ENCODE measurements around the gene RAB7A. TPM values are rescaled to one million over a fixed set of nuclear protein-coding genes. Genes with fewer than 3 reads are reported as not detected.

RAB7A gene
- total RNA-seq, 3 donors from 2014 or later, result 358 to 449 (median 407) TPM

- peaks cover 63% of the 10 kb centered on the region for H3K36me3 Mint-ChIP-seq (ENCODE audit: insufficient read depth)
- peaks cover 89% of the 10 kb centered on the region for H3K4me1 Mint-ChIP-seq (ENCODE audit: low read depth)
- peak overlapping the region; percentile 57 for H3K4me3 Mint-ChIP-seq
- ATAC-seq (no peak), DNase-seq (peak; percentile 25)
- no peaks in the 10 kb centered on the region for H3K27me3 Mint-ChIP-seq (ENCODE audit: low read depth)
- H3K9me3 Mint-ChIP-seq, result no peaks in the 10 kb centered on the region
Observed at GRCh38 chr3:128801779-128802380, 75.9 kb downstream of the RAB7A start.

- Mint-ChIP-seq H3K36me3 (ENCODE audit: insufficient read depth) (peaks cover 60% of the 10 kb centered on the region), H3K4me1 (ENCODE audit: low read depth) (peaks cover 82% of the 10 kb centered on the region), H3K27me3 (ENCODE audit: low read depth) (no peaks in the 10 kb centered on the region), H3K9me3 (no peaks in the 10 kb centered on the region), H3K4me3 (peak overlapping the region; percentile 75)
- DNase-seq, result no peak
- ATAC-seq, result no peak
Observed at GRCh38 chr3:128803307-128803706, 77.3 kb downstream of the RAB7A start.

GRCh38 chr3:128804017-128804810 is 78.2 kb downstream of the RAB7A start:
- H3K9me3 Mint-ChIP-seq, result no peaks in the 10 kb centered on the region
- H3K4me3 Mint-ChIP-seq, result peak overlapping the region; percentile 75
- peaks cover 59% of the 10 kb centered on the region for H3K36me3 Mint-ChIP-seq (ENCODE audit: insufficient read depth)
- DNase-seq (peak; percentile 50), ATAC-seq (peak; percentile 85 to 91)
- H3K27me3 Mint-ChIP-seq (ENCODE audit: low read depth), result no peaks in the 10 kb centered on the region
- H3K4me1 Mint-ChIP-seq (ENCODE audit: low read depth), result peaks cover 79% of the 10 kb centered on the region

GRCh38 chr3:128804811-128805155 is 78.8 kb downstream of the RAB7A start:
- H3K4me1 Mint-ChIP-seq (ENCODE audit: low read depth), result peaks cover 73% of the 10 kb centered on the region
- H3K27me3 Mint-ChIP-seq (ENCODE audit: low read depth), result no peaks in the 10 kb centered on the region
- H3K36me3 Mint-ChIP-seq (ENCODE audit: insufficient read depth), result peaks cover 58% of the 10 kb centered on the region
- no peaks in the 10 kb centered on the region for H3K9me3 Mint-ChIP-seq
- ATAC-seq, result no peak
- H3K4me3 Mint-ChIP-seq, result peak overlapping the region; percentile 75
- no peak for DNase-seq

- no peak for DNase-seq
- no peak for ATAC-seq
- H3K9me3 Mint-ChIP-seq, result no peaks in the 10 kb centered on the region
- peak overlapping the region; percentile 46 for H3K4me3 Mint-ChIP-seq
- H3K36me3 Mint-ChIP-seq (ENCODE audit: insufficient read depth), result peaks cover 56% of the 10 kb centered on the region
- H3K27me3 Mint-ChIP-seq (ENCODE audit: low read depth), result no peaks in the 10 kb centered on the region
- peaks cover 63% of the 10 kb centered on the region for H3K4me1 Mint-ChIP-seq (ENCODE audit: low read depth)
Observed at GRCh38 chr3:128805772-128806171, 79.8 kb downstream of the RAB7A start.

GRCh38 chr3:128806588-128806987 is 80.6 kb downstream of the RAB7A start:
- Mint-ChIP-seq H3K27me3 (ENCODE audit: low read depth) (no peaks in the 10 kb centered on the region), H3K4me1 (ENCODE audit: low read depth) (peaks cover 55% of the 10 kb centered on the region), H3K9me3 (no peaks in the 10 kb centered on the region), H3K4me3 (peak overlapping the region; percentile 46), H3K36me3 (ENCODE audit: insufficient read depth) (peaks cover 56% of the 10 kb centered on the region)
- no peak for ATAC-seq
- no peak for DNase-seq

GRCh38 chr3:128807186-128807830 is 81.3 kb downstream of the RAB7A start:
- Mint-ChIP-seq H3K27me3 (ENCODE audit: low read depth) (no peaks in the 10 kb centered on the region), H3K4me3 (no peak overlapping the region), H3K36me3 (ENCODE audit: insufficient read depth) (peaks cover 50% of the 10 kb centered on the region), H3K4me1 (ENCODE audit: low read depth) (peaks cover 48% of the 10 kb centered on the region), H3K9me3 (no peaks in the 10 kb centered on the region)
- DNase-seq (no peak), ATAC-seq (no peak)

GRCh38 chr3:128808672-128809071 is 82.7 kb downstream of the RAB7A start:
- H3K9me3 Mint-ChIP-seq, result no peaks in the 10 kb centered on the region
- H3K4me1 Mint-ChIP-seq (ENCODE audit: low read depth), result peaks cover 40% of the 10 kb centered on the region
- no peak overlapping the region for H3K4me3 Mint-ChIP-seq
- DNase-seq (no peak), ATAC-seq (no peak)
- peaks cover 61% of the 10 kb centered on the region for H3K36me3 Mint-ChIP-seq (ENCODE audit: insufficient read depth)
- H3K27me3 Mint-ChIP-seq (ENCODE audit: low read depth), result no peaks in the 10 kb centered on the region

- no peak for ATAC-seq
- Mint-ChIP-seq H3K4me3 (no peak overlapping the region), H3K9me3 (no peaks in the 10 kb centered on the region), H3K36me3 (ENCODE audit: insufficient read depth) (peaks cover 63% of the 10 kb centered on the region), H3K4me1 (ENCODE audit: low read depth) (peaks cover 5% of the 10 kb centered on the region), H3K27me3 (ENCODE audit: low read depth) (no peaks in the 10 kb centered on the region)
- DNase-seq, result no peak
Observed at GRCh38 chr3:128813097-128813496, 87.1 kb downstream of the RAB7A start.

GRCh38 chr3:128814060-128814459 is 88.1 kb downstream of the RAB7A start:
- Mint-ChIP-seq H3K36me3 (ENCODE audit: insufficient read depth) (peaks cover 66% of the 10 kb centered on the region), H3K4me1 (ENCODE audit: low read depth) (no peaks in the 10 kb centered on the region)

GRCh38 chr3:128814519-128815317 is 88.7 kb downstream of the RAB7A start:
- no peaks in the 10 kb centered on the region for H3K27me3 Mint-ChIP-seq (ENCODE audit: low read depth)
- H3K4me1 Mint-ChIP-seq (ENCODE audit: low read depth), result no peaks in the 10 kb centered on the region
- no peak overlapping the region for H3K4me3 Mint-ChIP-seq
- H3K9me3 Mint-ChIP-seq, result no peaks in the 10 kb centered on the region
- DNase-seq (no peak), ATAC-seq (no peak)
- H3K36me3 Mint-ChIP-seq (ENCODE audit: insufficient read depth), result peaks cover 65% of the 10 kb centered on the region

More at GRCh38 chr3:128814060-128814459, 88.1 kb downstream of the RAB7A start:
- Mint-ChIP-seq H3K27me3 (ENCODE audit: low read depth) (no peaks in the 10 kb centered on the region), H3K4me3 (no peak overlapping the region), H3K9me3 (no peaks in the 10 kb centered on the region)
- DNase-seq, result no peak
- ATAC-seq, result no peak

GRCh38 chr3:128815318-128816064 is 89.5 kb downstream of the RAB7A start:
- no peaks in the 10 kb centered on the region for H3K9me3 Mint-ChIP-seq
- no peak for ATAC-seq

GRCh38 chr3:128818186-128818787 is 92.3 kb downstream of the RAB7A start:
- DNase-seq, result no peak
- H3K4me3 Mint-ChIP-seq, result no peak overlapping the region

More at GRCh38 chr3:128815318-128816064, 89.5 kb downstream of the RAB7A start:
- DNase-seq, result no peak
- peaks cover 60% of the 10 kb centered on the region for H3K36me3 Mint-ChIP-seq (ENCODE audit: insufficient read depth)
- no peaks in the 10 kb centered on the region for H3K27me3 Mint-ChIP-seq (ENCODE audit: low read depth)
- H3K4me1 Mint-ChIP-seq (ENCODE audit: low read depth), result no peaks in the 10 kb centered on the region
- H3K4me3 Mint-ChIP-seq, result no peak overlapping the region

More at GRCh38 chr3:128818186-128818787, 92.3 kb downstream of the RAB7A start:
- Mint-ChIP-seq H3K27me3 (ENCODE audit: low read depth) (no peaks in the 10 kb centered on the region), H3K9me3 (no peaks in the 10 kb centered on the region), H3K36me3 (ENCODE audit: insufficient read depth) (peaks cover 48% of the 10 kb centered on the region), H3K4me1 (ENCODE audit: low read depth) (no peaks in the 10 kb centered on the region)
- no peak for ATAC-seq
